Stimulated activated naive CD4-positive, alpha-beta T cell (primary cell): Measurements from ENCODE around the gene ANGEL2.

Experiments used
- DNase-seq, 6 experiments: peaks; one replicate each; lab custom pipeline; 2025; lab: John Stamatoyannopoulos, UW

Gene ANGEL2

GRCh38 chr1:212951126-212951946 is 64.3 kb downstream of the ANGEL2 start:
- no peak for DNase-seq

- peak in 4 of 6 experiments; percentile 11 to 27 (median 12) for DNase-seq
Measured at GRCh38 chr1:212950243-212951125, 65.2 kb downstream of the ANGEL2 start, which contains the start of gene VASH2. Gene VASH2, plus strand, starts transcription at chr1:212950541. Its CDS starts 1,002 bp downstream, at chr1:212951543.

DNA sequence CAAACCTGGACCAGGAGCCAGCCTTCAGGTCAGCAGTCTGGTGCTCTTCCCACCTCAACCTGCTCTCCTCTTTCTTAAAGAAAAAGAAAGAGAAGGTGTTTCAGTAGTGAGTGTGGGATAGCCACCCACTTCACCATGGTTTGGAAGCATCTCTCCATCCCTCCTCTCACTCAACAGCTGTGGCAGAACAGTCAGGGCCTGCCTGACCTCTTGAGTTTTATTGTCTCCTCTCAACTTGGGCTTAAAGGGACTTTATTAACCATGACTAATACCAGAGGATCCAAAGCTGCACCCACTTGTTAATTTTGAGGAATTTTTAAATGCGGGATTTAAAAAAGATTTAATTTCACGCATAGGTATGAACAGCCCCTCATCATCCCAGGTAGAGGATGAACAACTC is 65.9 kb downstream of the ANGEL2 start:
- no peak for DNase-seq

DNA sequence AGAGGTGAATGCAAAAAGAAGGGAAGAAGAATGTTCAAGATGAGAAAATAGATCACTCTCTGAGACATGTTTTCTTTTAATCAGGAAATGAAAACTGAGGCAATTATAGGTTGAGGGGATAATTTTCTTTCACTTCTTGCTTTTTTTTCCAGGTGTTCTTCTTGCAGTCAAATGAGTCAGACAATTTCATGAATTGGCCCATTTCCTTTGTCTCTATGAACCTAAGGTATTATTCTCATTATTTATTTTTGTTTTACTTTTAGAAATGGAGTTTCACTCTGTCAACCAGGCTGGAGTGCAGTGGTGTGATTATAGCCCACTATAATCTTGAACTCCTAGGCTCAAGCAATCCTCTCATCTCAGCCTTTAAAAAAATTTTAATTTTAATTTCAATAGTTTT is 68.8 kb downstream of the ANGEL2 start:
- DNase-seq = no peak

GRCh38 chr1:212945463-212946160 is 70.1 kb downstream of the ANGEL2 start:
- no peak for DNase-seq

DNA sequence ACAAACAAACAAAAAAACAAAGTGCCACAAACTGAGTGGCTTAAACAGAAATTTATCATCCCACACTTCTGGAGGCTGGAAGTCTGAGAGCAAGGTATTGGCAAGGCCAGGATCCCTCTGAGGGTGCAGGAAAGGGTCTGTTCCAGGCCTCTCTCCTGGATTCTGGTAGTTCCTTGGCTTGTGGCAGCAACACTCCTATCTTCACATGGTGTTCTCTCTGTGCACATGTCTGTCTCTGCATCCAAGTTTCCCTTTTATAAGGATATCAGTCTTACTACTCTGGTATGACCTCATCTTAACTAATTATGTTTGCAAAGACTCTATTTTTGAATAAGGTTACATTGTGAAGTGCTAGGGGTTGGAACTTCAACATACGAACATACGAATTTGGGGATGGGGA is 70.6 kb downstream of the ANGEL2 start:
- DNase-seq = no peak

GRCh38 chr1:212944229-212944901 is 71.3 kb downstream of the ANGEL2 start:
- DNase-seq = no peak

- no peak for DNase-seq
Measured at GRCh38 chr1:212943393-212943710, 72.3 kb downstream of the ANGEL2 start.

- no peak for DNase-seq
Measured at GRCh38 chr1:212942679-212943392, 72.8 kb downstream of the ANGEL2 start.
